Hepatocyte (in vitro differentiated cells): Measurements from ENCODE around the gene MAP1A. TPM values are rescaled to one million over a fixed set of nuclear protein-coding genes. Genes with fewer than 3 reads are reported as not detected.
"Not testable (repeated sequence)": the region's sequence is repeated elsewhere in the genome, so short reads cannot be mapped to it uniquely, and the experiment has no call there.

ENCODE experiments used
- DNase-seq: peaks from one replicate; pipeline ENCODE4 v3.0.0-alpha.2; 2016; ENCODE audit warnings: low spot score
- H2AFZ ChIP-seq: fragments of 200-600 bp; sonication (generic); 2 replicates; pipeline ENCODE4 v1.6.0; 2016; ENCODE audit warnings: antibody characterized with exemption, mild to moderate bottlenecking
- H3K27ac ChIP-seq: fragments of 200-600 bp; sonication (generic); 2 replicates; pipeline ENCODE4 v1.5.1; 2016; ENCODE audit warnings: mild to moderate bottlenecking
- H3K27me3 ChIP-seq: fragments of 200-600 bp; sonication (generic); 2 replicates; pipeline ENCODE4 v1.6.1; 2016
- H3K36me3 ChIP-seq: fragments of 200-600 bp; sonication (generic); replicated peaks from 2 replicates; pipeline ENCODE4 v1.5.1; 2016; ENCODE audit warnings: low read depth; ENCODE audit not compliant: insufficient read depth
- H3K4me1 ChIP-seq: fragments of 200-600 bp; sonication (generic); 2 replicates; pipeline ENCODE4 v1.5.1; 2016; ENCODE audit warnings: mild to moderate bottlenecking, moderate library complexity; ENCODE audit not compliant: insufficient read depth
- H3K4me2 ChIP-seq: fragments of 200-600 bp; sonication (generic); 2 replicates; pipeline ENCODE4 v1.6.0; 2016
- H3K4me3 ChIP-seq: fragments of 200-600 bp; sonication (generic); 2 replicates; pipeline ENCODE4 v1.5.1; 2016; ENCODE audit warnings: mild to moderate bottlenecking
- H3K79me2 ChIP-seq: fragments of 200-600 bp; sonication (generic); 2 replicates; pipeline ENCODE4 v1.6.0; 2017; ENCODE audit warnings: mild to moderate bottlenecking
- H3K9me2 ChIP-seq: fragments of 200-600 bp; sonication (generic); replicated peaks from 2 replicates; pipeline ENCODE4 v1.6.0; 2017; ENCODE audit warnings: mild to moderate bottlenecking; ENCODE audit not compliant: insufficient read depth
- H3K9me3 ChIP-seq: fragments of 200-600 bp; sonication (generic); 2 replicates; pipeline ENCODE4 v1.5.1; 2016; ENCODE audit warnings: low read depth, mild to moderate bottlenecking
- H4K20me1 ChIP-seq: fragments of 200-600 bp; sonication (generic); 2 replicates; pipeline ENCODE4 v1.6.0; 2016; ENCODE audit warnings: mild to moderate bottlenecking; ENCODE audit not compliant: insufficient read depth, poor library complexity, severe bottlenecking
- EZH2 ChIP-seq: fragments of 200-600 bp; sonication (generic); IDR thresholded peaks from 2 replicates; pipeline ENCODE4 v1.6.1; 2016; ENCODE audit warnings: antibody characterized with exemption, mild to moderate bottlenecking, borderline replicate concordance
- EZH2phosphoT487 ChIP-seq: fragments of 200-600 bp; sonication (generic); IDR thresholded peaks from one replicate; pipeline ENCODE4 v1.6.1; 2018; ENCODE audit warnings: antibody characterized with exemption, mild to moderate bottlenecking, low read depth, moderate library complexity; ENCODE audit not compliant: unreplicated experiment, severe bottlenecking
- WGBS: methylation state at CpG from one replicate; pipeline ENCODE4 v1.1.6; 2016; ENCODE audit warnings: low lambda C conversion rate; ENCODE audit errors: missing lambda C conversion rate; 5-methylcytosine and 5-hydroxymethylcytosine counted together
- polyA plus RNA-seq: library from polyadenylated mRNA; unstranded; fragments of >200 nt; fragmentation: Nextera tagmentation; extraction: Ambion mirVana; gene quantifications from 2 replicates; pipeline ENCODE4 v1.2.1, GENCODE V29; 2016
- total RNA-seq: library from RNA; depleted of rRNA; stranded (reverse); fragments of >200 nt; gene quantifications from 2 replicates; pipeline ENCODE4 v1.2.3, GENCODE V29; 2014
- TF ChIP-seq, protein P1 (sequence below): fragments of 200-600 bp; sonication (generic); IDR thresholded peaks from 2 replicates; pipeline ENCODE4 v1.5.1; 2016; ENCODE audit warnings: antibody characterized with exemption, mild to moderate bottlenecking; ENCODE audit not compliant: poor library complexity

Gene MAP1A
- total and polyA plus RNA-seq, 2 experiments from 2014 or later = 7.2 to 9.5 TPM

DNA sequence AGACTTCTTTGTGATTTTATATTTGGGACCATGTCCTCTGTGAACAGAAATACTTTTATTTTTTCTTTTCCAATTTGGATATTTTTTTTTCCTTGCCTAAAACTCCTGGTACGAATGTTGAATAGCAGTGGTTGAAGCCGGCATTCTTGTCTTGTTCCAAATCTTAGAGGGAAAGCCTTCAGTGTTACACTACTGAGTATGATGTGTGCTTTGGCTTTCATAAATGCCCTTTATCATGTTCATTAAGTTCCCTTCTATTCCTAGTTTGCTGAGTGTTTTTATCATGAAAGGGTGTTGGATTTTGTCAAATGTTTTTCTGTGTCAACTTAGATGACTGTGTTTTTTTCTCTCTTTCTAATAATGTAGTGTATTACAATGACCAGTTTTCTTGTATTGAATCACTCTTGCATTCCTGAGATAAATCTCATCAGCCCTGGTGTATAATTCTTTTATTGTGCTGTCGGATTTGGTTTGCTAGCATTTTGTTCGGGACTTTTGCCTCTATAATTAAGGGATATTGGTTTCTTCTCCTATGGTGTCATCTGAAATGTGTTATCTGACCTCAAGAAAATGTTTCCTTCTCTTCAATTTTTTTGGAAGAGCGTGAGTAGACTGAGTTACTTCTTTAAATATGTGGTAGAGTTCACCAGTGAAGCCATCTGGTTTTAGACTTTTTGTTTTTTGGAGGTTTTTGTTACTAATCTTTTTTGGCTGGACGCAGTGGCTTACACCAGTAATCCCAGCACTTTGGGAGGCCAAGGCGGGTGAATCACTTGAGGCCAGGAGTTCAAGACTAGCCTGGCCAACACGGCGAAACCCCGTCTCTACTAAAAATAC lies 33.3 kb downstream of the MAP1A start:
- DNase-seq = no peak
- H3K36me3 ChIP-seq = no peaks in the 10 kb centered on the region
- no peak overlapping the region for H3K4me2 ChIP-seq
- WGBS = 81% methylated on average over 10 of the region's 10 CpGs
- no peaks in the 10 kb centered on the region for H3K9me2 ChIP-seq
- H2AFZ ChIP-seq = no peak overlapping the region
- H3K4me1 ChIP-seq = no peaks in the 10 kb centered on the region
- no peaks in the 10 kb centered on the region for H3K27me3 ChIP-seq
- TF ChIP-seq, protein P1, sequence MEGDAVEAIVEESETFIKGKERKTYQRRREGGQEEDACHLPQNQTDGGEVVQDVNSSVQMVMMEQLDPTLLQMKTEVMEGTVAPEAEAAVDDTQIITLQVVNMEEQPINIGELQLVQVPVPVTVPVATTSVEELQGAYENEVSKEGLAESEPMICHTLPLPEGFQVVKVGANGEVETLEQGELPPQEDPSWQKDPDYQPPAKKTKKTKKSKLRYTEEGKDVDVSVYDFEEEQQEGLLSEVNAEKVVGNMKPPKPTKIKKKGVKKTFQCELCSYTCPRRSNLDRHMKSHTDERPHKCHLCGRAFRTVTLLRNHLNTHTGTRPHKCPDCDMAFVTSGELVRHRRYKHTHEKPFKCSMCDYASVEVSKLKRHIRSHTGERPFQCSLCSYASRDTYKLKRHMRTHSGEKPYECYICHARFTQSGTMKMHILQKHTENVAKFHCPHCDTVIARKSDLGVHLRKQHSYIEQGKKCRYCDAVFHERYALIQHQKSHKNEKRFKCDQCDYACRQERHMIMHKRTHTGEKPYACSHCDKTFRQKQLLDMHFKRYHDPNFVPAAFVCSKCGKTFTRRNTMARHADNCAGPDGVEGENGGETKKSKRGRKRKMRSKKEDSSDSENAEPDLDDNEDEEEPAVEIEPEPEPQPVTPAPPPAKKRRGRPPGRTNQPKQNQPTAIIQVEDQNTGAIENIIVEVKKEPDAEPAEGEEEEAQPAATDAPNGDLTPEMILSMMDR = no peak
- no peak for TF ChIP-seq EZH2phosphoT487
- TF ChIP-seq EZH2 = no peak
- H3K9me3 ChIP-seq = no peaks in the 10 kb centered on the region
- H3K79me2 ChIP-seq = no peaks in the 10 kb centered on the region
- H3K4me3 ChIP-seq = no peak overlapping the region
- no peak overlapping the region for H3K27ac ChIP-seq
- no peaks in the 10 kb centered on the region for H4K20me1 ChIP-seq

DNA sequence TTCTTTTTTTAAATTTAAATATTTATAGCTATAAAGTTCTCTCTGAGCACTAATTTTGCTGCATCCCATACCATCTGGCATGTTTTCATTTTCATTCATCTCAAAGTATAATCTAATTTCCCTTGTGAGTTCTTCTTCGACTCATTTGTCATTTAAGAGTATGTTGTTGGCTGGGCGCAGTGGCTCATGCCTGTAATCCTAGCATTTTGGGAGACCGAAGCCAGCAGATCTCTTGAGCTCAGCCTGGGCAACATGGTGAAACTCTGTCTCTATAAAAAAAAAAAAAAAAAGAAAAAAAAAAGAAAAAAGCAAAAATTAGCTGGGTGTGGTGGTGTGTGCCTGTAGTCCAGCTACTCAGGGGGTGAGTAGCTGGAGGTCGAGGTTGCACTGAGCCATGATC lies 34.8 kb downstream of the MAP1A start:
- Histone ChIP-seq H4K20me1 (no peaks in the 10 kb centered on the region), H3K4me3 (no peak overlapping the region), H3K36me3 (no peaks in the 10 kb centered on the region), H3K27ac (no peak overlapping the region), H3K79me2 (no peaks in the 10 kb centered on the region), H2AFZ (no peak overlapping the region), H3K4me1 (no peaks in the 10 kb centered on the region), H3K4me2 (no peak overlapping the region), H3K9me3 (no peaks in the 10 kb centered on the region), H3K27me3 (no peaks in the 10 kb centered on the region), H3K9me2 (no peaks in the 10 kb centered on the region)
- DNase-seq = no peak
- TF ChIP-seq EZH2 (no peak), EZH2phosphoT487 (no peak)
- TF ChIP-seq, protein P1 = no peak
- WGBS = 97% methylated on average over 4 of the region's 4 CpGs

DNA sequence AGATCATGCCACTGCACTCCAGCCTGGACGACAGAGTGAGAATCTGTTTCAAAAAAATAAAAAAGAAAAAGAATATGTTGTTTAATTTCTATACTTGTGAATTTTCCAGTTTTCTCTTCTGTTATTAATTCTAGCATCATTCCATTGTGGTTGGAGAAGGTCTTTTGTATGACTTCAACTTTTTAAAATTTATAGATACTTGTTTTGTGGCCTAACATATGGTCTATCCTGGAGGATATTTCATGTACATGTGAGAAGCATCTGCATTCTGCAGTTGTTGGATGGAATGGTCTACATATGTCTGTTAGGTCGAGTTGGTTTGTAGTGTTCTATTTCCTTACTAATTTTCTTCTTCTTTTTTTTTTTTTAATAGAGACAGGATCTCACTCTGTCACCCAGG lies 35.6 kb downstream of the MAP1A start:
- TF ChIP-seq, protein P1 = no peak
- TF ChIP-seq EZH2phosphoT487 = no peak
- TF ChIP-seq EZH2 = no peak
- Histone ChIP-seq H3K36me3 (no peaks in the 10 kb centered on the region), H4K20me1 (no peaks in the 10 kb centered on the region), H3K79me2 (no peaks in the 10 kb centered on the region), H3K27me3 (no peaks in the 10 kb centered on the region), H3K4me3 (no peak overlapping the region), H3K27ac (no peak overlapping the region), H3K4me2 (no peak overlapping the region), H2AFZ (no peak overlapping the region), H3K4me1 (no peaks in the 10 kb centered on the region), H3K9me3 (no peaks in the 10 kb centered on the region), H3K9me2 (no peaks in the 10 kb centered on the region)
- DNase-seq = no peak
- WGBS = 87% methylated on average over 2 of the region's 2 CpGs

DNA sequence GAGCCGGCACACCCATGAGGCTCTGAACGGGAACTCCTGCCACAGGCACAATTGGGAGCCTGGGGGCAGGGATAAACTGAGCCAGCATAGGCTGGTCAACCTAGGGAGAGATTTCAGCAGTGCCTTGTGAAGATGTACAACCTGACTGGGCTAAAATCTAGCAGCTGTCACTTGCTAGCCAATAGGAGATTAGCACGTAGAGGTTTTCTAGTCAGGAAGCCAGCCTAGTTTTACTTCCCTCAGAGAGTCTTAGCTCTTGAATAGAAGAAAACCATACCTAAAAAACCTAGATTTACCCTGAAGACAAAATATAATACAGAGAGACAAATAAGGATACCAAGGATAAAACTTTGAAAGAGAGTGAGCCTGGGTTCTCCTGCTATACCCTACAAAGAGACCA lies 45.3 kb downstream of the MAP1A start:
- not testable (repeated sequence) for H3K4me2 ChIP-seq, H4K20me1 ChIP-seq, H3K4me3 ChIP-seq, H2AFZ ChIP-seq, H3K27me3 ChIP-seq, H3K36me3 ChIP-seq, H3K79me2 ChIP-seq, H3K9me2 ChIP-seq, DNase-seq, H3K4me1 ChIP-seq, H3K27ac ChIP-seq, H3K9me3 ChIP-seq
- WGBS = 100% methylated on average over 2 of the region's 3 CpGs

DNA sequence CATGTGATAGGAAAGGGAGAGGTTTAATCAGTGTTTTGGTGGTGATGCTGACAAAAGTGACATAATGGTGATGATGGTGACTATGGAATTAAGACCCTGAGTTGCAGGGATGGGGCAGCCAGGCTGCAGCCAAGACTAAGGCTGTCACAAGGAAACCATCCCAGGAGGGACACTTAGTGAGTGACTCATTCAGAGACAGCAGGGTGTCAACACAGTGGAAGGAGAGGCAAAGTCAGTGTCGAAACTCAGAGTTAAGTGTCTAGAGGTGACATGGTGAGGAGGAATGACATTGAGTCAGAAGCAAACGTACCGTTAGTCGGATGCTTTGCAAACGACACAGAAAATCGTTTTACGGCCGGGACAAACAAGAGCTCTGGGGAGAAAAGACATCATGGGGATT lies 46.4 kb downstream of the MAP1A start:
- no CpG with 5 or more reads among the region's 8 CpGs for WGBS
- not testable (repeated sequence) for H3K4me1 ChIP-seq, H3K79me2 ChIP-seq, H4K20me1 ChIP-seq, H3K27ac ChIP-seq, H3K27me3 ChIP-seq, H3K4me2 ChIP-seq, H3K4me3 ChIP-seq, H3K36me3 ChIP-seq, H3K9me3 ChIP-seq, H3K9me2 ChIP-seq, DNase-seq, H2AFZ ChIP-seq

DNA sequence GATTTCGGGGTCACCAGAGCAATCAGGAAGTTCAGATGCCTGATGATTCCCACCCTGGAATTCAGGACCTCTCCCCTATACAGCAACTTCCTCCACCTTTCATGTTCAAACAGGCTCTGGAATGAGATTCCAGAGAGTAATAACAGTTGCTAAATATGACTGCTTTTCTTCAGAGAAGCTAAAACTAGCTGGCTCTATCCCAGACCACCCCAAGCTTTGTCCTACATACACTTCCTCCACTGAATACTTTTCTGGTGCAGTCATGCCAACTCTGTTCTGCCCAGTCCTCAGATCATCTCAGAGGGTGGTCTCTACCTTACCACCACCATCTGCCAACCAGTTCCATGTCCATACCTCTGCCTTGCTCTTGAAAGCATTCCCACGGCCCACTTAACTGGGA lies 49.2 kb downstream of the MAP1A start:
- not testable (repeated sequence) for H3K9me3 ChIP-seq, DNase-seq, H3K9me2 ChIP-seq, H3K4me1 ChIP-seq, H3K4me2 ChIP-seq, H3K4me3 ChIP-seq, H3K27me3 ChIP-seq, H3K79me2 ChIP-seq, H3K27ac ChIP-seq, H2AFZ ChIP-seq, H4K20me1 ChIP-seq, H3K36me3 ChIP-seq
- WGBS = no CpG with 5 or more reads among the region's 2 CpGs
